Aorta (tissue), 5 donors: Measurements from ENCODE around the gene ZFAND5. TPM values are rescaled to one million over a fixed set of nuclear protein-coding genes. Genes with fewer than 3 reads are reported as not detected.

Experiments used
- ATAC-seq: fragments of 200-7000 bp; cut with Tn5 transposase; one replicate; pipeline ENCODE4 v1.9.1; 2022; ENCODE audit warnings: moderate library complexity; ENCODE audit not compliant: low FRiP score
- DNase-seq, 2 donors: peaks; one replicate each; pipeline ENCODE4 v3.0.0-alpha.2; 2020
- H3K27ac ChIP-seq, 2 donors: one replicate each; pipeline ENCODE4 v1.5.1; 2013; ENCODE audit warnings: low read length in 2 of 2, mild to moderate bottlenecking in 2 of 2, moderate library complexity in 2 of 2, control low read depth in 1 of 2, inconsistent platforms in 1 of 2, low read depth in 1 of 2
- H3K27me3 ChIP-seq, 2 donors: one replicate each; pipeline ENCODE4 v1.6.1; 2013; ENCODE audit warnings: control low read depth in 1 of 2, low read length in 1 of 2, mild to moderate bottlenecking in 1 of 2, moderate library complexity in 1 of 2; ENCODE audit not compliant: insufficient read depth in 2 of 2, control insufficient read depth in 1 of 2
- H3K36me3 ChIP-seq, 2 donors: one replicate each; pipeline ENCODE4 v1.6.1; 2013; ENCODE audit warnings: control low read depth in 1 of 2, low read length in 1 of 2, mild to moderate bottlenecking in 1 of 2; ENCODE audit not compliant: insufficient read depth in 2 of 2, control insufficient read depth in 1 of 2
- H3K4me1 ChIP-seq, 2 donors: one replicate each; pipeline ENCODE4 v1.6.1; 2013; ENCODE audit warnings: low read length in 2 of 2, control low read depth in 1 of 2, mild to moderate bottlenecking in 1 of 2, moderate library complexity in 1 of 2; ENCODE audit not compliant: insufficient read depth in 2 of 2, control insufficient read depth in 1 of 2
- H3K4me3 ChIP-seq, 2 donors: one replicate each; pipeline ENCODE4 v1.5.1; 2013; ENCODE audit warnings: low read length in 2 of 2, control low read depth in 1 of 2, mild to moderate bottlenecking in 1 of 2
- H3K9me3 ChIP-seq: one replicate; pipeline ENCODE4 v1.6.1; 2013; ENCODE audit warnings: mild to moderate bottlenecking, low read length; ENCODE audit not compliant: control insufficient read depth
- WGBS, 2 donors: extraction: QIAGEN DNeasy Blood & Tissue Kit; methylation state at CpG; one replicate each; pipeline ENCODE4 v1.1.7; 2013; 5-methylcytosine and 5-hydroxymethylcytosine counted together
- intact Hi-C, 2 donors: fragments of 100-400 bp; cut with DNase I; formaldehyde crosslinking; loops; one replicate each; pipeline versions ENCODE4 v1.14.2 to v1.15.0; 2022
- long read RNA-seq, 2 donors: library from polyadenylated mRNA; unstranded; transcript quantifications; one replicate each; pipeline ENCODE4 v2.0.0, GENCODE V29; 2020 to 2021
- polyA plus RNA-seq, 2 donors: library from polyadenylated mRNA; stranded (reverse); fragments of 200-250 nt; gene quantifications; one replicate each; pipeline ENCODE4 v1.2.3, GENCODE V29; 2013
- total RNA-seq, 2 donors: library from RNA; stranded (reverse); fragmentation: NEBNext Ultra II Directional; extraction: Animal tissue kit (Norgen Biotek cat#: 25700); gene quantifications; one replicate each; pipeline ENCODE4 v1.2.1, GENCODE V29; 2021
- donor health status: healthy with polysubstance abuse.
- donor health status: Bipolar disorder and iron deficiency.
- donor health status: DM: no; HTN: no; CAD: no.
- donor health status: DM: no; HTN: no; CAD: no.
- donor health status: DM: yes; HTN: yes; CAD: no.

The ZFAND5 gene, protein sequence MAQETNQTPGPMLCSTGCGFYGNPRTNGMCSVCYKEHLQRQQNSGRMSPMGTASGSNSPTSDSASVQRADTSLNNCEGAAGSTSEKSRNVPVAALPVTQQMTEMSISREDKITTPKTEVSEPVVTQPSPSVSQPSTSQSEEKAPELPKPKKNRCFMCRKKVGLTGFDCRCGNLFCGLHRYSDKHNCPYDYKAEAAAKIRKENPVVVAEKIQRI
- total RNA-seq: 100 to 1,000 TPM; 138 to 205 TPM
- 100 to 1,000 TPM in 1 of 2 donors, 10 to 100 TPM in 1; 79.4 to 147 TPM for polyA plus RNA-seq
- long read RNA-seq, donor 1, full-length matches to known transcripts: 85 of 113 reads
- long read RNA-seq, donor 1, partial matches to known transcripts: 16 of 113 reads
- long read RNA-seq, donor 1, other reads (novel, unspliced or antisense): 12 of 113 reads
- long read RNA-seq, donor 2, full-length matches to known transcripts: 41 of 56 reads
- long read RNA-seq, donor 2, partial matches to known transcripts: 7 of 56 reads
- long read RNA-seq, donor 2, other reads (novel, unspliced or antisense): 8 of 56 reads

DNA sequence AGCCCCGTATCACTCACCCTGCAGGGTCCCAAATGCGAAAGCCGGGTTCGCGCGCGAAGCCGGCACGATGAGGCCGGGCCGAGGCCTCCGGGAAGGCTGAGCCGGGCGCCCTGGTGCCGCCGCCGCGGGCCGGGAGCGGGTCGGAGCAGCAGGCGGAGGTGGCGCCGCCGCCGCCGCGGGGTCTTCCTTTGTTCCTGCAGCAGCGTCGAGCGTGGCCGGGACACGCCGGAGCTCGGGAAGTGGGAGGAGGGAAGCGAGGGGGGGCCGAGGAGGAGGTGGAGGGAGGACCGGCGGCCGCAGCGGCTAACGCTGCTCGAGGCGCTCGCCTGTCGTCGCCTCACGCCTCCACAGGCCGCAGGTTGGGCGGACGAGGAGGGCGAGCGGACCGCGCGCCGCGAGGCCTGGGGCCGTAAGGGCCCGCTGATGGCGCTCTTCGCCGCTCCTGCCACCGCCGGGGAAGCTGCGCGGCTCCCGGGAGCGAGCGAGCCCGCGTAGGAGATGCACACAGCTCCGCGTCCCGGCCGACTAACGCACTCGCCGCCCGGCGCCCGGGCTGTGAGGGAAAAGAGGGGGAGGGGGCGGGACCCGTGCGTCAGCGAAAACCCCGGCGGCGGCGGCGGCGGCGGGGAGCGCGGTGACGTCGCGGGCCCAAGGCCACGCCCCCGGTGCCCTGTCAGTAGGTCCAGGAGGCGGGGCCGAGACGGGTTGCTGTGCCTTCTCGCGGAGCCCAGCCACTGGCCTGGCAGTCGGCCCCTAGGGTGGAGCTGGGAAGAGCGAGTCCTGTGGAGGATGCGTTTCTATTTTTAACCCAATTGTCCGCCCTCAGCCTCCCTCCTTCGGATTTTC lies at the start of gene ZFAND5:
Gene ZFAND5, minus strand, starts transcription at position 530 of the 846 bp plus-strand sequence. CDS start 4,430 bp downstream, outside the sequence.
- peak; percentile 94 for ATAC-seq
- peak within 1 kb of the TSS; percentile 89 to 95 for H3K4me3 ChIP-seq
- H3K27ac ChIP-seq: peak within 1 kb of the TSS; percentile 96 to 98
- WGBS, 2 donors: 0 to 1% methylated on average over 105 to 110 of the region's 110 CpGs
- intact Hi-C loops: loop anchor here in 1 of 2 donors (5.0 kb wide), 1 partner anchor 217 kb away; no protein-coding TSS in a partner anchor
- H3K36me3 ChIP-seq: no peaks in the 10 kb centered on the region
- H3K9me3 ChIP-seq: no peaks in the 10 kb centered on the region
- H3K27me3 ChIP-seq: no peaks in the 10 kb centered on the region
- H3K4me1 ChIP-seq: peaks cover 0 to 1% of the 10 kb centered on the region in 2 donors
- peak; percentile 99 for DNase-seq

DNA sequence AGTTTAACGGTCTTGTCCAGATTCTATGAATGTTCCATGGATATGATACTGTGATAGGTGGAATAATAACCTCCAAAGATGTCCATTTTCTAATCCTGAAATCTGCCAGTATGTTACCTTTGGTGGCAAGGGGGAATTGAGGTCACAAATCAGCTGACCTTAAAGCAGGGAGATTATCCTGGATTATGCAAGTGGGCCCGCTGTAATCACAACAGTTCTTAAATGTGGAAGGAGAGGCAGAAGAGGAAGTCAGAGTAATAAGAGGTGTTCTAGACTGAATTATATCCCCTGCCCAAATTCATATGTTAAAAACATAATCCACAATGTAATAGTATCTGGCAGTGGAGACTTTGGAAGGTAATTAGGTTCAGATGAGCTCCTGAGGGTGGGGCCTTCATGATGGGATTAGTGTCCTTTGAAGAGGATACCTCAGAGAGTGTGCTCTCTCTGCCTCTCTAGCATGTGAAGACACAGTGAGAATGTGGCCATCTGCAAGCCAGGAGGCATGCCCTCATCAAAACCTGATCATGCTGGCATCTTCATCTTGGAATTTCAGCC lies 47.6 kb upstream of the ZFAND5 start:
- H3K36me3 ChIP-seq: no peaks in the 10 kb centered on the region
- WGBS, 2 donors: 92 to 98% methylated on average over 2 of the region's 2 CpGs
- H3K27ac ChIP-seq: no peak overlapping the region
- H3K9me3 ChIP-seq: no peaks in the 10 kb centered on the region
- ATAC-seq: no peak
- H3K27me3 ChIP-seq: no peaks in the 10 kb centered on the region
- no peaks in the 10 kb centered on the region for H3K4me1 ChIP-seq
- intact Hi-C loops: no loop called here
- no peak for DNase-seq
- H3K4me3 ChIP-seq: no peak overlapping the region

DNA sequence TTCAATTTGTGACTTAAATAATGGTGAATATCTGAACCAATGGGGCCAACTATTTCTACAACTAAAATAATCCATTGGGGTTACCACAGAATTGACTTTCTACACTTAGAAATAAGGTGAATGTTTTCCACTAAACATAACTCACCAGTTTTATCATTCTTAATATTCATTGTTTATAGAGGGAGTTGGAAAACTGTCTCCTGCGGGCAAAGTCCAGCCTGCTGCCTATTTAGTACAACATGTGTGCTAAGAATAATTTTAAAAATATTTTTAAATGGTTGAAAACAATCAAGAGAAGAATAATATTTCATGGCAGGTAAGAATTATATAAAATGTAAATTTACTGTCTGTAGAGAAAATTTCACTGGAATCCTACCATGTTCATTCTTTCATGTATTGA lies 45.2 kb upstream of the ZFAND5 start:
- no peak overlapping the region for H3K27ac ChIP-seq
- WGBS, 2 donors: 33 to 44% methylated on average over 1 of the region's 1 CpG
- no peaks in the 10 kb centered on the region for H3K27me3 ChIP-seq
- no peaks in the 10 kb centered on the region for H3K9me3 ChIP-seq
- H3K4me3 ChIP-seq: no peak overlapping the region
- H3K36me3 ChIP-seq: no peaks in the 10 kb centered on the region
- DNase-seq: no peak
- intact Hi-C loops: no loop called here
- H3K4me1 ChIP-seq: no peaks in the 10 kb centered on the region
- ATAC-seq: no peak

DNA sequence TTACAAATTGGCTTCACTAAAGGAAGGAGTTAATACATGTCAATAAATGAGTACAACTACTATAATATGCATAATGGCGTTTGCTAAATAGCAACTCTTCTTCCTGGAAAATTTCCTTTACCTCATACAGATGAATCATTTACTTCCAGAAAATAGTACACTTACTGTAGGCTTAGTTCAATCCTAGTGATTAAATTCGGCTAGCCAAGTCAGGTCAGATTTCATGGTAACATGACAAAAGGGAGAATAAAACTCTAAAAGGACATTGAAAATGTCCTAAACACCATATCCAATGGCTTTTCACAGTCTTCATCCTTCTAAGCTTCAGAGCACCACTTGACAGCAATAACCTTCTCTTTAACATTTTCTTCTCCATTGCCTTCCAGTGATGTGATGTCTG lies 42.1 kb upstream of the ZFAND5 start:
- DNase-seq: no peak
- no peaks in the 10 kb centered on the region for H3K4me1 ChIP-seq
- no peaks in the 10 kb centered on the region for H3K27me3 ChIP-seq
- no peak for ATAC-seq
- no peaks in the 10 kb centered on the region for H3K9me3 ChIP-seq
- H3K27ac ChIP-seq: no peak overlapping the region
- intact Hi-C loops: no loop called here
- WGBS, 2 donors: 64 to 75% methylated on average over 2 of the region's 2 CpGs
- no peaks in the 10 kb centered on the region for H3K36me3 ChIP-seq
- no peak overlapping the region for H3K4me3 ChIP-seq

DNA sequence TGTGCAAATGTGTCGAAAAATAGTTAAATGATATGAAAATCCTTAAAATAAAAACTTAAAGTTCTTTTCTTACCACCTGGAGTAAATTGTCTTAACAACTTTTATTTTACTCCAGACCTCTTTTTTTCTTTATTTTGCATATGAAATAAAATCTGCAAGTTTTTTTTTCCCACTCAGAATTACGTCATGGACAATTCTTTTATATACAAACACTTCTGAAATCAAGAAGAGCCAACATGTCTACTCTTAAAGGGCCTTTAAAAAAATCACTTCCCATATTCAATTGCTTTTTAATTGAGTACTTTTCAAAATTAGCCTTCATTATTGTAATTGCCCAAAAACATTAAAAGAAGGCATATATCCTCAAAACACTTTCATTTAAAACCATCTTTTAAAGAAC lies 37.7 kb upstream of the ZFAND5 start:
- Histone ChIP-seq H3K4me3 (no peak overlapping the region), H3K4me1 (no peaks in the 10 kb centered on the region), H3K27ac (no peak overlapping the region), H3K9me3 (no peaks in the 10 kb centered on the region), H3K27me3 (no peaks in the 10 kb centered on the region), H3K36me3 (no peaks in the 10 kb centered on the region)
- DNase-seq: no peak
- intact Hi-C loops: no loop called here
- 75 to 81% methylated on average over 2 of the region's 2 CpGs for WGBS, 2 donors
- no peak for ATAC-seq

DNA sequence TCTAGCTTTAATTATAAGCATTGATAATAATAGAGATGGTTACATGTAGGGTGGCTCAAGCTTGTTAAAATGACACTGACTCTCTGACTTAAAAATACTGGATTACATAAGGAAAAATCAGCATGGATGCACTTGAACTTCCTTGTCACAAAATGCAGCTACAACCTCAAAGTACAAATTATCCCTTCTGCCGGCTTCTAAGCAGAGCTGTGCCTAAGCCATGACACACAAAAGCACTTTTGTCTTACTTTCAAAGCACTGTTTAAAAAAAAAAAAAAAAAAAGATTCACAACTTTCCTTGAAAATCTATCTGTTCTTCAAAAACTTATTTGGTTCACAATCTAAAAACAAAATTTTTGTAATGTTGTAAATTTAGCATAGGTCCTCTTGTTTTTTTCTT lies 36.4 kb upstream of the ZFAND5 start:
- Histone ChIP-seq H3K4me3 (no peak overlapping the region), H3K4me1 (no peaks in the 10 kb centered on the region), H3K36me3 (no peaks in the 10 kb centered on the region), H3K9me3 (no peaks in the 10 kb centered on the region), H3K27ac (no peak overlapping the region), H3K27me3 (no peaks in the 10 kb centered on the region)
- no peak for DNase-seq
- WGBS, 2 donors: 44 to 74% methylated on average over 1 of the region's 1 CpG
- intact Hi-C loops: no loop called here
- ATAC-seq: no peak

DNA sequence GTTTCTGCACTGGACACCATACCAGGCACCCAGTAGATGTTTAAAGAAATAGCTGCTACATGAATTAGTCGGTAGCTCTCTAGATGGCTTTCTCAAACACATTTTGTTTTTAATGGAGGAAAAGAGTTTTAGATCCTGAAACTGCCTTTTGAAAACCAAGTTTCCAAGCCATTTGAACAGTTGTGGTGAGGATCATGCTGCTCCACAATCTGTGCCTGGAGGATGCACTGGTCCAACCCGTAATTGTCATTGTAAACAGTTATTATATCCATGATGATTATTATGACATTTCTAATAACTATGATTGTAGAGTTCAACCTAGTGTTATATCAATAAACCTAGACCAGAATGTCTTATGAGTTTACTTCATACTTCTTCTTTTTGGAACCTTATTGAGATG lies 35.9 kb upstream of the ZFAND5 start:
- Histone ChIP-seq H3K4me1 (no peaks in the 10 kb centered on the region), H3K27me3 (no peaks in the 10 kb centered on the region), H3K36me3 (no peaks in the 10 kb centered on the region), H3K4me3 (no peak overlapping the region), H3K27ac (no peak overlapping the region), H3K9me3 (no peaks in the 10 kb centered on the region)
- DNase-seq: no peak
- intact Hi-C loops: no loop called here
- WGBS, 2 donors: 93 to 94% methylated on average over 2 of the region's 2 CpGs
- ATAC-seq: no peak

DNA sequence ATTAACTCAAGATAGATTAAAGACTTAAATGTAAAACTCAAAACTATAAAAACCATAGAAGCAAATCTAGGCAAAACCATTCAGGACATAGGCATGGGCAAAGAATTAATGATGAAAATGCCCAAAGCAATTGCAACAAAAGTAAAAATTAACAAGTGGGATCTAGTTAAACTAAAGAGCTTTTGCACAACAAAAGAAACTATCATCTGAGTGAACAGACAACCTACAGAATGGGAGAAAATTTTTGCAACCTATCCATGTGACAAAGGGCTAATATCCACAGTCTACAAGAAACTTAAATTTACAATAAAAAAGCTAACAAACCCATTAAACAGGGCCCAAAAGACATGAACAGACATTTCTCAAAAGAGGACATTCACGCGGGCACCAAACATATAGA lies 34.4 kb upstream of the ZFAND5 start:
- ATAC-seq: no peak
- no peak overlapping the region for H3K27ac ChIP-seq
- no peak for DNase-seq
- no peaks in the 10 kb centered on the region for H3K36me3 ChIP-seq
- H3K27me3 ChIP-seq: no peaks in the 10 kb centered on the region
- H3K9me3 ChIP-seq: no peaks in the 10 kb centered on the region
- no peak overlapping the region for H3K4me3 ChIP-seq
- WGBS, 2 donors: 93 to 96% methylated on average over 2 of the region's 2 CpGs
- intact Hi-C loops: no loop called here
- H3K4me1 ChIP-seq: no peaks in the 10 kb centered on the region
